ENCODE measurements around the gene PRLHR.

PRLHR gene

GRCh38 chr10:118544401-118544948 lies 51.0 kb downstream of the PRLHR start:
- H3K9me3 ChIP-seq, result no peaks in the 10 kb centered on the region
- no peaks in the 10 kb centered on the region for H3K4me1 ChIP-seq
- no peak for DNase-seq
- H3K36me3 ChIP-seq, result no peaks in the 10 kb centered on the region
- H3K27me3 ChIP-seq, result peaks cover 6% of the 10 kb centered on the region
- TF ChIP-seq CTCF (IDR thresholded peaks at IDR 0.05; ENCODE audit: low read depth, low read length), result no peak
- H3K4me3 ChIP-seq (ENCODE audit: low read depth, low read length), result no peak overlapping the region

DNA sequence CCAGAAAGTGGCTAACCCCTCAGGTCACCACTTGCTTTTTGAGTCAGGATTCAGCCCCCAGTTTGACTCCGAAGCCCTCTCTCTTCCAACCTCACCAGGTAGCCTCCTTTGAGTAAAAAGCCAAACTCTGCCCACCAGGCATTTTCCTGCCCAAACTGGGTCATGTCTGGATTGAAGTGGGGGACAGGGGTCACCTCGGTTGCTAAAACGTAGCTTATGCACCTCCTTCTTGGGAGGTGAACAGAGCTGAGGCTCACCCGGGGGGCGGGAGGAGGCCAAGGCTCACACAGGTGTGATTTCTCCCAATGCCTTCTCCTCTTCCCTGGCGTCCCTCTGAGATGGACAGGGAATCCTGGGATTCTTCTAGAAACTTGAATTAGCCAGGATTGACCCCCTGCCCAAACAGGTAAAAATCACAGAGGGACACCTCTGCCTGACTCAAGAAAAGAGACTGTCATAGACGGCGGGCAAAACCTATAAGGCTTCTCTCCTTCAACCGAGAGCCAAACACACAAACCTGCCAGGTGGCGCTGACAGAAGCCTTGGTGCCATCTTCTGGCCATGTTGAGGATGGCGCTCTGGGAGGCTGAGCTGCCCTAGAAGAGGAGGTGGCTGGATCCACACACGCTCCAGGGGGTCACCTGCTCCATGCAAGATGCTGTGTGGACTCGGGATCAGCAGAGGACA lies 51.6 kb downstream of the PRLHR start:
- no peaks in the 10 kb centered on the region for H3K9me3 ChIP-seq
- H3K27me3 ChIP-seq, result peaks cover 6% of the 10 kb centered on the region
- H3K4me1 ChIP-seq, result no peaks in the 10 kb centered on the region
- peak; percentile 63 for DNase-seq
- no peak overlapping the region for H3K4me3 ChIP-seq (ENCODE audit: low read depth, low read length)
- no peaks in the 10 kb centered on the region for H3K36me3 ChIP-seq
- TF ChIP-seq CTCF (IDR thresholded peaks at IDR 0.05; ENCODE audit: low read depth, low read length), result peak; percentile 76

GRCh38 chr10:118542745-118543144 lies 52.7 kb downstream of the PRLHR start:
- TF ChIP-seq CTCF (IDR thresholded peaks at IDR 0.05; ENCODE audit: low read depth, low read length), result no peak
- H3K9me3 ChIP-seq, result no peaks in the 10 kb centered on the region
- no peaks in the 10 kb centered on the region for H3K36me3 ChIP-seq
- H3K4me3 ChIP-seq (ENCODE audit: low read depth, low read length), result no peak overlapping the region
- H3K27me3 ChIP-seq, result peaks cover 6% of the 10 kb centered on the region
- no peaks in the 10 kb centered on the region for H3K4me1 ChIP-seq
- no peak for DNase-seq

GRCh38 chr10:118542205-118542604 lies 53.2 kb downstream of the PRLHR start:
- peaks cover 6% of the 10 kb centered on the region for H3K27me3 ChIP-seq
- no peak for TF ChIP-seq CTCF (IDR thresholded peaks at IDR 0.05; ENCODE audit: low read depth, low read length)
- H3K9me3 ChIP-seq, result no peaks in the 10 kb centered on the region
- no peaks in the 10 kb centered on the region for H3K36me3 ChIP-seq
- H3K4me3 ChIP-seq (ENCODE audit: low read depth, low read length), result no peak overlapping the region
- DNase-seq, result no peak
- H3K4me1 ChIP-seq, result no peaks in the 10 kb centered on the region

- H3K4me3 ChIP-seq (ENCODE audit: low read depth, low read length), result no peak overlapping the region
- TF ChIP-seq CTCF (IDR thresholded peaks at IDR 0.05; ENCODE audit: low read depth, low read length), result no peak
- H3K9me3 ChIP-seq, result no peaks in the 10 kb centered on the region
Observed at GRCh38 chr10:118541718-118542117, 53.7 kb downstream of the PRLHR start.

More at GRCh38 chr10:118541718-118542117, 53.7 kb downstream of the PRLHR start:
- H3K4me1 ChIP-seq, result no peaks in the 10 kb centered on the region
- H3K36me3 ChIP-seq, result no peaks in the 10 kb centered on the region
- peaks cover 6% of the 10 kb centered on the region for H3K27me3 ChIP-seq
- DNase-seq, result no peak

All from BE2C (cell line).